ENCODE data around the gene TTLL11.
"Not testable (repeated sequence)": the region's sequence is repeated elsewhere in the genome, so short reads cannot be mapped to it uniquely, and the experiment has no call there.

TTLL11 gene

GRCh38 chr9:122125158-122125508, 32.0 kb upstream of the TTLL11 start:
- peak; percentile 74 for DNase-seq (ENCODE audit: low read depth)

GRCh38 chr9:122124528-122124927, 31.4 kb upstream of the TTLL11 start:
- DNase-seq (ENCODE audit: low read depth): no peak

- DNase-seq (ENCODE audit: low read depth): no peak
These were observed 30.9 kb upstream of the TTLL11 start for GRCh38 chr9:122124048-122124447.

- peak; percentile 66 for DNase-seq (ENCODE audit: low read depth)
These were observed 30.0 kb upstream of the TTLL11 start for GRCh38 chr9:122122903-122123632.

GRCh38 chr9:122122468-122122867, 29.4 kb upstream of the TTLL11 start:
- no peak for DNase-seq (ENCODE audit: low read depth)

GRCh38 chr9:122121931-122122330, 28.8 kb upstream of the TTLL11 start:
- DNase-seq (ENCODE audit: low read depth): no peak

- no peak for DNase-seq (ENCODE audit: low read depth)
These were observed 28.3 kb upstream of the TTLL11 start for GRCh38 chr9:122121391-122121790.

GRCh38 chr9:122120316-122121071, 27.4 kb upstream of the TTLL11 start:
- no peak for DNase-seq (ENCODE audit: low read depth)

GRCh38 chr9:122119721-122120120, 26.6 kb upstream of the TTLL11 start:
- DNase-seq (ENCODE audit: low read depth): no peak

- no peak for DNase-seq (ENCODE audit: low read depth)
These were observed 26.0 kb upstream of the TTLL11 start for GRCh38 chr9:122119166-122119521.

- no peak for DNase-seq (ENCODE audit: low read depth)
These were observed 25.4 kb upstream of the TTLL11 start for GRCh38 chr9:122118343-122119165.

GRCh38 chr9:122117241-122117640, 24.1 kb upstream of the TTLL11 start:
- DNase-seq (ENCODE audit: low read depth): not testable (repeated sequence)

- no peak for DNase-seq (ENCODE audit: low read depth)
These were observed 23.5 kb upstream of the TTLL11 start for GRCh38 chr9:122116448-122117173.

GRCh38 chr9:122116040-122116439, 22.9 kb upstream of the TTLL11 start:
- DNase-seq (ENCODE audit: low read depth): no peak

GRCh38 chr9:122115176-122116035, 22.3 kb upstream of the TTLL11 start:
- no peak for DNase-seq (ENCODE audit: low read depth)

- no peak for DNase-seq (ENCODE audit: low read depth)
These were observed 20.5 kb upstream of the TTLL11 start for GRCh38 chr9:122113574-122113973.

- DNase-seq (ENCODE audit: low read depth): no peak
These were observed 19.1 kb upstream of the TTLL11 start for GRCh38 chr9:122112238-122112637.

- no peak for DNase-seq (ENCODE audit: low read depth)
These were observed 18.4 kb upstream of the TTLL11 start for GRCh38 chr9:122111413-122112085.

GRCh38 chr9:122110100-122110833, 17.2 kb upstream of the TTLL11 start:
- no peak for DNase-seq (ENCODE audit: low read depth)

Data from activated T-cell treated with anti-CD3 and anti-CD28 coated beads for 1 hour (primary cell).